ENCODE data around the gene SSR4. TPM values are rescaled to one million over a fixed set of nuclear protein-coding genes. Genes with fewer than 3 reads are reported as not detected.

Gene SSR4
- total RNA-seq, 1 experiment from 2014 or later, result 201 TPM

DNA sequence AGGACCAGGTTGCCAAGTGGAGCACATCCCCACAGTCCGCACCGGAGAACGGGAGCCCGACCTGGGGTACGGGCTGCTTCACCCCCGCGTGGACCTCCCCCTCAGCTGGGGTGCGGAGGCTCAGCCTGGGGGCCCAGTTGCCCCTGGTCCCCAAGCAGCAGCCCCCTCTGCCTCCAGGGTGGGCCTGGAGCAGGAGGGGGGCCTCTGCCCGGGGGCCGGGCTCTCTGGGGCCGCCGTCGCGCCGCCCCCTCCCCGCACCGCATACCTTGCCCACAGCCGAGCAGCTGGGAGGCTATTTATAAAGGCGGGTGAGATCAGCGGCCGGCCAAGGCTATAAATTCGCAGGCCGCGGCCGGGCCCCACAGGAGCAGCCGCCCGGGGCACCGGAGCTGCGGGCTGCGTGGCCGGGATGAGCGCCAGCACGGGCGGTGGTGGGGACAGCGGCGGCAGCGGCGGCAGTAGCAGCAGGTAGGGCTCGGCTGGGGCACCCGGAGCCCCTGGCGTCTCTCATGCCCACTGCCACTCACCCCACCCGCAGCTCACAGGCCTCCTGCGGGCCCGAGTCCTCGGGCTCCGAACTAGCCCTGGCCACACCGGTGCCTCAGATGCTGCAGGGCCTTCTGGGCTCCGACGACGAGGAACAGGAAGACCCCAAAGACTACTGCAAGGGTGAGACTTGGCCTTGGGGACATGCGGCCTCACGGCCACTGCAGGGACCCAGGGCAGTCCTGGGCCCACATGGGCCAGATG lies 13.6 kb upstream of the SSR4 start, which contains the start of gene SRPK3:
TSS of gene SRPK3 (plus strand) at position 364 of the 750 bp plus-strand sequence. CDS start at position 410, 46 bp downstream.
- peak; percentile 28 for DNase-seq (ENCODE audit: low read depth)

- DNase-seq (ENCODE audit: low read depth), result peak; percentile 17
These were observed 12.9 kb upstream of the SSR4 start for GRCh38 chrX:153781428-153782047.

DNA sequence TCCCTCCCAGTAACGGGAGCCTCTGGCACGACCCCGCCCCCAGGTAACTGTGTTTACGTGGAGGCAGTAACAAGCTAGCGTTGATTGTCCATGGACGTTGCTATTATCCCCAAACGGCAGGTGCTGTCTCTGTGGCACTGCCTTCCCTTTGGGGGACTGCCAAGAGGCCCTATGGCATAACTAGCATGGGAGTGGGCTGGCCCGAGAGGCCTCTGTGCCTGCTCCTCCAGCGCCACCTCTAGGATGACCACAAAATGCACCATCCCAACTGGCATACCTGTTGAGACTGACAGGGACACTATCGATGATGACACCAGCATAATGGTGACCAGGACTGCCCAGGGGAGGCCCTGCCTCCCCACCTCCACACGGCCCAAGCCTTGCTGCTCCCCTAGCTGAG lies 12.2 kb upstream of the SSR4 start:
- peak; percentile 16 for DNase-seq (ENCODE audit: low read depth)

GRCh38 chrX:153782871-153783270 lies 11.6 kb upstream of the SSR4 start:
- no peak for DNase-seq (ENCODE audit: low read depth)

- DNase-seq (ENCODE audit: low read depth), result no peak
These were observed 11.0 kb upstream of the SSR4 start for GRCh38 chrX:153783378-153784013.

GRCh38 chrX:153784325-153784967 lies 10.0 kb upstream of the SSR4 start:
- DNase-seq (ENCODE audit: low read depth), result no peak

DNA sequence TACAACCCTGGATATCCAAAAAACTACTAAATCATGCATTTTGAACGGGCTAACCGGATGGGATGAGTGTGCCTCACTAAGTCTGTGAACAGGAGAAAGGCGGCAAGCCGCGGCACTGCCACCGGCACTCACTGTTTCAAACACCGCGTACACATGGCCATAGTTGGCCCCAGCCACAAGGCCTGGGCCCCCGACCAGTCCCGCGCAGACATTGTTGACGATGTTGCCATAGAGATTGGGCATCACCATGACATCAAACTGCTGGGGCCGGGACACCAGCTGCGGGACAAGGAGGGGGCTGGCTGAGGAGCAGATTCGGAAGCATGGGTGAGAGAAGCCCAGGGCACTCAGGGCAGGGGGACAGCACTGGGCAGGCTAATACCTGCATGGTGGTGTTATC lies 7.8 kb upstream of the SSR4 start:
- no peak for DNase-seq (ENCODE audit: low read depth)

DNA sequence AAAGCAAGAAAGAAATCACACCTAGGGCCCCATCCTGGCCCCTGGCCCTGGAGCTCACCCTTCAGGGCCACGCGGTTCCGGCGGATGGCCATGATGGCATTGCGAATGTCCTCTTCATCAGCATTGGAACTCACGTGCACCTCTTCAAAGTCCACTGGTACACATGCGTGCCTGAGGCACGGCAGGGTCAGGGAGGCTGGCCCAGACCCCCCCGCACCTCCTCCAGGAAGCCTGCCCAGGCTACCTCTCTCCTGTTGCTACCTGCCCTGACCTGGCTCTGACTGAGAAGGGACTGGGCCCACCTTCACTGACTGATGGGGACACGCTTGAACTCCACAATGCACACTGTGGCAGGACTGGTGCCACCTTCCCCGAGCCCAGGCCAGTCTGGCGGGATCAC lies 4.8 kb upstream of the SSR4 start:
- DNase-seq (ENCODE audit: low read depth), result no peak

GRCh38 chrX:153791104-153791852 lies 3.2 kb upstream of the SSR4 start:
- DNase-seq (ENCODE audit: low read depth), result no peak

DNA sequence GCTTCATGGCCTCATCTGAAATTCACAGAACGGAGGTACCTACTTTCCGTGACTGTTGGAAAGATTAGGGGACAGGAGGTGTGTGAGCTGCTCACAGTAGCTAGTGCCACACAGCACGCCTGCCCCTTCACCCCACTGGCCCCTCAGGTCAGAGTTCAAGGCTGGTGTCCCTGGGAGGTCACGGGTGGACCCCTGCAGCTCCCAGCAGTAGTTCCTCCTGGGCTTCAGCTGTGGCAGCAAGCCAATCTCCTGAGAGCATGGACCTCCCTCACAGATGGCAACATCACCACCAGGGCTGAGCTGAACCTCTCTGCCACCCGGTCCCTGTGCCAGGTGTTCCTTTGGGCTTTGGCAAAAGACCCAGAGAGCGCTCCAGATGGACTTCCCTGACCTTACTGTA lies 2.1 kb upstream of the SSR4 start:
- no peak for DNase-seq (ENCODE audit: low read depth)

DNA sequence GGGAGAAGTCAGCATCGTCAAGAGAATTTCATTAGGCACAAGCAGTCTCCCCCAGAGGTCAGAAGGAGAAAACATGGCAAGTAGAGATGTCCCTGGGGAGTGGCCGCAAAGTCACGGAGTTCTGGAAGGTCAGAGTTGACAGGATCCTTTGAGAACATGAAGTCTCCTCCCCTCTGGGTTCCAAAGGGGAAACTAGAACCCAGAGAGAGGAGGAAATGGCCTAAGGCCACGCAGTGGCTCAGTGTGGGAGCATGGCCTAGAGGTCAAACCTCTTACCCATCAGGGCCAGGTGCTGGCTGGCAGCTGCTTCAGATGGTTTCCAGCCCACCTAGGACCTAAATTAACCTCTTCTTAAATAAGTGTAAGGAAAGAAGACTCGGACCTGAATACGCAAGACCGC lies 1.2 kb upstream of the SSR4 start:
- DNase-seq (ENCODE audit: low read depth), result peak; percentile 38

DNA sequence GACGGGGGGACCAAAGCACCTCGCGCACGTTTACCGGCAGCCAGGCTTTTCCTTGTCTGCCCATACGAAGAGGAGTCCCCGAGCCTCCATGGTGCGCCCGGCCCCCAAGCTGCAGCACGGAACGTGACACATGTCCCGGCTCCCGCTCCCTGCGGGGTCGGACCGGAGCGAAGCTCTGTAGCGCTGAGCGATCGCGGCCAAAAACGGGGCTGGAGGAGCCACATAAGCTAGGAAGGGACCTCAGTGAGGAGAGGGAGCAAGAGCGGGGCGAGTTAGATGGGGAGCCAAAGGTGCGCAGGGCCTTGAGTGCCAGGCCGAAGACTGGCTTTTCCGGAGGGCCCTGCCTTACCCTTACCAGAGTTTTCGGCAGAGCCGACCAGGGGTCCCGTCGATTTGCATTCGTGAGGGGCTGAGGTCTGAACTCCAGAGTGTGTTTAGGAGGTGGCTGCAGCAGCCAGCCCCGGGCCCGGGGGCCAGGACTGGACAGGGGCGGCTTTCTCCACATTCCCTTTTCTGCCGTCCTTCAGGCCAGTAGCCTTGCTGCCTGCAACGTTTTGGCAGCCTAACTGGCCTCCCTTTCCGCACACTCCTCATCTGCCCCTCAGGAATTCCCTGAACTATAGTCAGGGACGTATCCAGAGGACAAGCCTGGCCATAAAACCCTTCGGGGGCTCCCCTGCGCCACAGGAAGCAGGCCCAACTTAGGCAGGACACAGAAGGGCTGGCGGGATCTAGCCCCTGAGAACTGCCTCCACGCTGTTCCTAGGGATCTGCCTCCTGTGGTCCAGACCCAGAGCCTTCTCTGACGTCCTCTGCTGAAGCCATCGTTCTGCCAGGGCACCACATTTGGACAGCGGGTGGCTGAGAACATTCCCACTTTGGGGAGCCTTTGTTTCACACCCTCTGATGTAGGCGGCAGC lies 689 bp downstream of the SSR4 start:
- DNase-seq (ENCODE audit: low read depth), result no peak

GRCh38 chrX:153797415-153798015 lies 3.0 kb downstream of the SSR4 start:
- no peak for DNase-seq (ENCODE audit: low read depth)

GRCh38 chrX:153799326-153799725 lies 4.9 kb downstream of the SSR4 start:
- DNase-seq (ENCODE audit: low read depth), result no peak

- no peak for DNase-seq (ENCODE audit: low read depth)
These were observed 5.8 kb downstream of the SSR4 start for GRCh38 chrX:153800177-153800722.

GRCh38 chrX:153800746-153801145 lies 6.3 kb downstream of the SSR4 start:
- DNase-seq (ENCODE audit: low read depth), result no peak

GRCh38 chrX:153801669-153802068 lies 7.2 kb downstream of the SSR4 start:
- DNase-seq (ENCODE audit: low read depth), result no peak

DNA sequence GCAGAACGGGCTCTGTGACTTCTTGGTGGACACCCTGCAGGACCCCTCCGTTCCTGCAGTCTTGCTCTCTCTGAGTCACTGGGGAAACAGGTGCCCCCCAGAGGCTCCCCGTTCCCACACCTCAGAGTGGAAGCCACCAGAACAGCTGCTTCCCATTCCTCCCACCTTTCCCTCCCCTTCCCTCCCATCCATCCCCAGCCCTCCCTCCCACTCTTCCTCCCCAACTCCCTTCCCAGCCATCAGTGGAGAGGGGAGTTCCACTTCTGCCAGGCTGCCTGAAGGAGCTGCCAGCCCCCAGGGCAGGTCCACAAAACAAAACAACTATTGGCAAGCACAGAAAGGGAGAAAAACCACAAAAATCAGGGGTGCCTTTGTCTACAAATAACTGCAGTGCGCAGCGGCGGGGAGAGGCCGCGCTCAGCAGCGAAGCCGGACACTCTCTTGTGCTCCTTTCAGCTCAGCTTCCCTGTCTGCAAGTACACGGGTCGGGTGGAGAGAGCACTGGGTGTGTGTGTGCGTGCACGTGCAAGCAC lies 8.1 kb downstream of the SSR4 start:
- no peak for DNase-seq (ENCODE audit: low read depth)
